COLO668 (cell line): Measurements from ENCODE around the gene RAB11FIP4.
A peak's percentile ranks its signal among the peaks of the same experiment; 100 is the strongest.

ENCODE experiments used
- DNase-seq: peaks from one replicate; lab custom pipeline; 2025; ENCODE audit not compliant: unreplicated experiment; lab: John Stamatoyannopoulos, UW

The RAB11FIP4 gene

GRCh38 chr17:31481783-31482081, 90.3 kb downstream of the RAB11FIP4 start:
- DNase-seq = no peak

GRCh38 chr17:31484821-31485220, 93.3 kb downstream of the RAB11FIP4 start:
- DNase-seq = no peak

- DNase-seq = no peak
Measured at GRCh38 chr17:31486351-31487062, 95.0 kb downstream of the RAB11FIP4 start.

GRCh38 chr17:31487063-31487647, 95.7 kb downstream of the RAB11FIP4 start:
- DNase-seq = no peak

- peak; percentile 94 for DNase-seq
Measured at GRCh38 chr17:31487648-31488263, 96.3 kb downstream of the RAB11FIP4 start.

GRCh38 chr17:31488264-31488981, 96.9 kb downstream of the RAB11FIP4 start:
- peak; percentile 76 for DNase-seq

GRCh38 chr17:31488982-31489294, 97.5 kb downstream of the RAB11FIP4 start:
- no peak for DNase-seq

- peak; percentile 48 for DNase-seq
Measured at GRCh38 chr17:31489295-31490018, 98.0 kb downstream of the RAB11FIP4 start.

- no peak for DNase-seq
Measured at GRCh38 chr17:31490019-31490650, 98.7 kb downstream of the RAB11FIP4 start.

GRCh38 chr17:31490671-31491375, 99.3 kb downstream of the RAB11FIP4 start:
- DNase-seq = no peak

GRCh38 chr17:31491376-31492131, 100.1 kb downstream of the RAB11FIP4 start:
- DNase-seq = peak; percentile 26

- DNase-seq = no peak
Measured at GRCh38 chr17:31492206-31492605, 100.7 kb downstream of the RAB11FIP4 start.

GRCh38 chr17:31492880-31493655, 101.6 kb downstream of the RAB11FIP4 start:
- no peak for DNase-seq

GRCh38 chr17:31493656-31494155, 102.2 kb downstream of the RAB11FIP4 start:
- no peak for DNase-seq

GRCh38 chr17:31494259-31495021, 103.0 kb downstream of the RAB11FIP4 start:
- no peak for DNase-seq

GRCh38 chr17:31495022-31495885, 103.8 kb downstream of the RAB11FIP4 start:
- DNase-seq = peak; percentile 56

GRCh38 chr17:31496097-31496496, 104.6 kb downstream of the RAB11FIP4 start:
- no peak for DNase-seq
